HG03469 (cell line): ENCODE results near the gene ZNF791.
"Not testable (repeated sequence)": the region's sequence is repeated elsewhere in the genome, so short reads cannot be mapped to it uniquely, and the experiment has no call there.

Experiments
- ATAC-seq: cut with Tn5 transposase; IDR thresholded peaks from one replicate; pipeline ENCODE4 v1.9.1; 2021; ENCODE audit warnings: mild to moderate bottlenecking, moderate library complexity, moderate number of reproducible peaks; ENCODE audit not compliant: unreplicated experiment

Gene ZNF791

GRCh38 chr19:12628040-12629022, 17.6 kb downstream of the ZNF791 start:
- ATAC-seq: no peak

DNA sequence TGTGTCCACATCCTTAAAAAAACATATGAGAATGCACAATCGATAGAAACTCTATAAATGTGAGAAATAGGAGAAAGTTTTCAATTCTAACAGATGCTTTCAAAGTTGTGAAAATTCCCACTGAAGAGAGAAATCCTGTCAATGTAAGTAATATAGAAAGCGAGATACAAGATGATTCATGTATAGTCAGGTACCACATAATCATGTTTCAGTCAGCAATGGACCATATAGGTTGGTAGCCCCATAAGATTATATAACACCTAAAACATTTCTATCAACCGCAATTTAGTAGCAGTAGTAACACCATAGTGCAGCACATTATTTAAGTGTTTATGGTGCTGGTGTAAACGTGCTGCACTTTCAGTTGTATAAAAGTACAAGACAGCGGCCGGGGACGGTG, 18.5 kb downstream of the ZNF791 start:
- ATAC-seq: no peak

GRCh38 chr19:12636631-12637030, 25.9 kb downstream of the ZNF791 start:
- no peak for ATAC-seq

GRCh38 chr19:12638611-12639182, 28.0 kb downstream of the ZNF791 start:
- ATAC-seq: no peak

GRCh38 chr19:12639901-12640613, 29.3 kb downstream of the ZNF791 start:
- no peak for ATAC-seq

DNA sequence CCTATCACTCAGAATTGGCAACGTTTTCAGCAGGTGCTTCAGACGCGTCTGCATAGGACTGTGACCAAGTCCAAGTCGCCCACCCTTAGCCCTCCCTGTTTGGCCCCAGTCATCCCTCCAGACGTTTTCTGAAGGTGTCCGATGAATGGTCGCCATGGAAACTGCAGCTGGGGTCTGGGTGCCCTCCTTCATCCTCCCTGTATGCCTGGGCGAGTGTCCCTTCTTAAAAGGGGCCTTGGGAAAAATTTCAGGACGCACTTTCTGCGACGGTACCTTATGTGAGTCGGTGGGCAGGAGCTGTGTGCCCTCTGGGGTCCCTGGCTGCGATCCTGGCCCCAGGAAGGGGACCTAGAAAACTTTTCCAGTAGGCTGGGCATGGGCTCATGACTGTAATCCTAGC, 30.7 kb downstream of the ZNF791 start:
- no peak for ATAC-seq

GRCh38 chr19:12642506-12642905, 31.8 kb downstream of the ZNF791 start:
- no peak for ATAC-seq

DNA sequence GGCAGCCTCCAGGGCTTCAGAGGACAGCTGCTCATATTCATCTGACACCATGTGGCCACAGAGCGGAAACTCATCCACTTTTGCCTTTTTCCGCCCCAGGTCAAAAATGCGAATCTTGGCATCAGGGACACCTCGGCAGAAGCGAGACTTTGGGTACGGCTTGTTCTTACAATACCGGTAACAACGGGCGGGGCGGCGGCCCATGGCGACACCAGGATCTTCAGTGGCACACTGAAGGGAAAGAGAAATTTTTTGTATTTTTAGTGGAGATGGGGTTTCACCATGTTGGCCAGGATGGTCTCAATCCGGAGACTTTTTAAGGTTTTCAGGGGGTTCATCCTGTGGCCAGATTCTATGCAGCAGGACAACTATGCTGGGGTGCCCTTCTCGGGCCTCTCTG, 33.0 kb downstream of the ZNF791 start:
- ATAC-seq: not testable (repeated sequence)

- no peak for ATAC-seq
Measured at GRCh38 chr19:12646551-12646950, 35.8 kb downstream of the ZNF791 start.

- no peak for ATAC-seq
Measured at GRCh38 chr19:12647047-12647446, 36.3 kb downstream of the ZNF791 start.

- no peak for ATAC-seq
Measured at GRCh38 chr19:12647490-12648071, 36.9 kb downstream of the ZNF791 start.

DNA sequence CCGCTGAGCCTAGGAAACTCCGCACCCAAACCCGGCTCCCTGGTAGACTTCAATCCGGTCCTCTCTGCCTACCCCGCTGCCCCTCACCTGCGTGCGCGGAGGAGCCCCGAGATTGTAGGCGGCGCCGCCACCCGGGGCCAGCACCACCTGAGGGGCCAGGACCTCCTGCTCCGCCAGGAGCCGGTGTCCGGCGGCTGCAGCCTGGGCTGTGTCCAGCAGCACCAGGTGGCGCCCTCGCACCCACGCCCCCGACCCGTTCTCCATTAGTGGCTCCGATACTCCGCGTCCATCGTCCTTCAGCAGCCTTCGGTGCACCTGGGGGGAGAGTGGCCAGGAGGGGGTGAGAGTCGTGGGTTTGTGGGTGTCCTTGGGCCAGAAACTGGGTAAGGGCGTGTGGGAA, 37.4 kb downstream of the ZNF791 start:
- no peak for ATAC-seq

DNA sequence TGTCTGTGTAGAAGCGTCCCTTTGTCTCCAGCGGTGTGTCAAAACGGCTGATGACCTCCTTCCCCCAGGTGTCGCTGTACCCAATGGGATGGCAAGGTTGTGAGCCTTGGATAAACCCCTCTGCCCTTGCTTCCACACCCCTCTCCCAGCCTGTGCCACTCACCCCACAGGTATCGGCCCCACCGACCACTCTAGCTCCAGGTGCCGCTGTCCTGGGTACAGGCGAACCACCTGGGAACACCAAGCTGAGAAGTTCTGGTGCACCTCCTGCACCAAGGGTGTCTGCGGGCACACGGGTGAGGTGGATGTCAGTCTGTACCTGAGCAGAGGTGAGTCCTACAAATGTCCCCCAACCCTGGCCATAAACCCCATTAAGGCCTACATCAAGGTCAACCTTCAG, 39.2 kb downstream of the ZNF791 start:
- no peak for ATAC-seq

DNA sequence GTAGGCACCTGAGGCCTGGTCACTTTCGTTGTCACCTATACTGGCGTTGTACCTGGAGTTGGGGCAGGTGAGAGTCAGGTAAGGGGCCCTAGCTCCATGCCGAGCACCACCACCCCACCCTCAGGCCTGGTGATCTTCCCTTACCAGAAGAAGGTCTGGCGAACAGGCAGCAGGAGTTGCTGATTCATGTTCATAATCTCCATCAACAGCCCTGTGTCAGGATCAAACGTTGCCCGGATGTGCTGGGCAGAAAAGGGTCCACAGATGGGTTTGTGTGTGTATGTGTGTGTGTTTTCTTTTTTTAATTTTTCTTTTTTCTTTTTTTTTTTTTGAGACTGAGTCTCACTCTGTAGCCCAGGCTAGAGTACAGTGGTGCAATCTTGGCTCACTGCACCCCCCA, 41.5 kb downstream of the ZNF791 start:
- ATAC-seq: no peak

GRCh38 chr19:12655546-12655945, 44.8 kb downstream of the ZNF791 start:
- ATAC-seq: no peak

DNA sequence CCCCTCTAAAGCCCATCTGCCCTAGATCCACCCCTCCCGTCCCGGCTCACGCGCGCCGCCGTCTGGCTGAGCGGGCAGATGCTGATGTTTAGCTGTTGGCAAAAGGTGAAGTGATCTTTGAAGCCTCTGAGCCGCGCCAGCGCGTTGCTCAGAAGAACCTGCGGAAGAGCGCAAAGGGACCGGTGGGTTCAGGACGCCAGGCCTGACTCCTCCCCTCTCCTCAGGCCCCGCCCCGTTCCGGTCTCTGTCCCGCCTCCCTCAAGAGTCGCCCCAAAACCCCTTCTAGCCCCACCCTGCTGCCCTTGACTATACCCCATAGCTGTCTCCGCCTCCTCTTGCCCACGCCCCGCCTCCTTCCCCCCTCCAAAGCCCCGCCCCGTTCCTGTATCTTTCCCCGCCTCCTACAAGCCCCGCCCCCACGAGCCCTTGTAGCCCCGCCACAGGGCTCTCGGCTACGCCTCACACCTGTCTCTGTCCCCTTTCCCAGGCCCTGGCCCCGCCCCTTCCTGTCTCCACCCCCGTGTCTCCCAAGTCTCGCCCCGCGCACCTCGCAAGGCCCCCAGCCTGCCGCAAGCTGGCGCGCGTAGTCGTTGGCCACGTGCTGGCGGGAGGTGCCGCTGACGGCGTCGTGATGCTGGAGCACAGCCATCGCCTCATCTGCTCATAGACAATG, 46.3 kb downstream of the ZNF791 start:
- no peak for ATAC-seq

DNA sequence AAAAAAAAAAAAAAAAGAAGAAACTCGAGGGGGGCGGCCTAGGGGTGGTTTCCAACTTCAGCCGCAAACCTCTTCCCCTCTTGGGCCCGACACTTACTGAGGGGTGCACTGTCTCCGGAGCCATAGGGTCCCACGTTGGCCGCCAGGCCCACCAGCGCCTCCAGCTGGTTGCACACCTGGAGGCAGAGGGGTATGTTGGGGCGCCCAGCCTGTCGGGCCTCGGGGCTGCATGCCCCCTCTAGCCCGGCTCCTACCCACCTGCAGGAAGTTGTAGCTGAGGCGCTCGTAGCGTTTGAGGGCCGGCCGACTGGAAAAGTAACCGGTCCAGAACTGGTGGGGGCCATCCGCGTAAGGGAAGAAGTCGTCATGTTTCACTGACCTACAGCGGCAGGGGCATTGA, 47.2 kb downstream of the ZNF791 start:
- ATAC-seq: no peak

DNA sequence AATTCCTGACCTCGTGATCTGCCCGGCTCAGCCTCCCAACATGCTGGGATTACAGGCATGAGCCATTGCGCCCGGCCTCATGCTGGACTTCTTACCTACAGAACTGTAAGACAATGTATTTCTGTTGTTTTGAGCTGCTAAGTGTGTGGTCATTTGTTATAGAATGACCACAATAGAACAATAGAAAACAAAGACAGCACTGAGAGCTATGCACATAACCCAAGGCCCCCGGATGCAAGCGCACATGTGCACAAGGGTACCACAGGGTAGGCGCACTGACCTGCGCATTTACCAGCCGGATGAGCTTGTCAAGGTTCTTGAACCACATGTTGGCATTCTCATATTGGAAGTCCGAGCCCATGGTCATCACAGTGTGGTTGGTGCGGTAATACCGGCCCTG, 50.3 kb downstream of the ZNF791 start:
- ATAC-seq: no peak

DNA sequence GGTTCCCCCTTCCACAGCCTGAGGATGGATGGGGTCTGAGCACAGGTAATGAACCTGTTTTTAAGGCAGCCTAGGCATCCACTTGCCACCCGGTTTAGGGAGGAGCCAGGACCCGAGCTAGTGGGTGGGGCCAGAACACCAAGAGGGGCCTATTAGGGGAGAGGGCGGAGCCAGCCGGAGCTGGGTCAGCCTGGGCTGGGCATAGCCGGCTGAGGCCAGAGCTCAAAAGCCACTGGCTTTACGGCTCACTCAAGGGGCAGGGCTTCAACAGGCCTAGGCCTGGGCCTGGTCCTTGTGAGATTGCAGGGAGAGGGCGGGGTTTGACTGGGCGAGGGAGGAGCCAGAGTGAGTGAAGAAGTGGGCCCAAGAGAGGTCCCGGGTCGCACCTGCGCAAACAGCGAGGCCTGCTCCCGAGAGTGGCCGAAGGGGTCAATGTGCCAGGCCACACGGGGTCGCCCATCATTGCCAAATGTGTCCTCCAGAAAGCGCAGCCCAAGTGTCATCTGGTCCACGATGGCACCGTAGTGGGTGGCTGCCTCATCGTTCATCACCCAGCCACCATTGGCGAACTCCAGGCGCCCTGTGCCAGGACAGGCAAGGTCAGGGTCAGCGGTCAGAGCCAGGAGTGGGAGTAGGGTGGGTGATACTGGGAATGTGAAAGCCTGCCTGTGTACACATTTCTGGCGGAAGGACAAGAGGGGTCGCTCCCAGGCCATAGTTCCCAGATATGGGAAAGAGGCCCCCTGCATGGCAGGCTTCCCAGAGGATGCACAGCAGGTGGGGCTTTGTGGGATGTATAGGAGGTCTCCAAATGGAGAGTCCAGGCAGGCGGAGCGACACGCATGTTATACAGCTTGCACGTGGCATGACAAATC, 53.9 kb downstream of the ZNF791 start:
- no peak for ATAC-seq

DNA sequence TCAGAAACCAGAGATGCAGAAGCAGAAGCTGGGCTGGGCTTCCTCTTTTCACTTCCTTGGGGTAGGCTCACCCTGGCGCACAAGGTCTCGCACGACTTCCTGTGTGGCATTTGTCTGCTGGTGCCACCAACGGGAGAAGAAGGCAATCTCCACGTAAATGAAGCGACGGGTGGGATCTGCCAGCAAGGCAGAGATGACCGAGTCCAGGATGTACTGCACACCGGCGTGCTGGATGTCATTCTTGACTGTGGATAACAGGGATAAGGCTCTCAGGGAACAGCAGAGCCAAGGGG, 54.5 kb downstream of the ZNF791 start:
- ATAC-seq: no peak
